GM20431 (cell line): Measurements from ENCODE around the gene PCDH9.

ENCODE experiments used
- in situ Hi-C: fragments of 300-500 bp; cut with MseI, MboI; formaldehyde crosslinking; loops from one replicate; pipeline ENCODE4 v1.15.0; 2020; ENCODE audit warnings: low sequenced_read_pairs; ENCODE audit not compliant: unreplicated experiment

The PCDH9 gene

DNA sequence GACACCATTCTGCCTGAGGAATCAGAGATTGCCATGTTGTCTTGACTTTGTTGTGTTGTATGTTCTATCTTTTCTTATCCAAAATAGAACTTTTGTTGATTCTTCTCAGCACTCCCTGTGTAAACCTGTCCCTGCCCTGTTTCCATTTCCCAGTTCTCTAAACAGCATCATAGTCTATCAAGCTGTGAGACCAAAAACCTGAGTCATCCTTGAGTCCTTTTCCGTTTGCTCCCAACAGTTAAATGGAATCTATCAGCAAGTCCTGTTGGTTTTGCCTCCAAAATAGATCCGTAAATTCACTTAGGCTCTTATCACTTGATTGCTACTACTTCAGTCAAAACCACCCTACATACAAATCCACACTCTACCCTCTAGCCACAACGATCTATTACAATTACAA is 667.1 kb downstream of the PCDH9 start:
- in situ Hi-C loops, result no loop called here

DNA sequence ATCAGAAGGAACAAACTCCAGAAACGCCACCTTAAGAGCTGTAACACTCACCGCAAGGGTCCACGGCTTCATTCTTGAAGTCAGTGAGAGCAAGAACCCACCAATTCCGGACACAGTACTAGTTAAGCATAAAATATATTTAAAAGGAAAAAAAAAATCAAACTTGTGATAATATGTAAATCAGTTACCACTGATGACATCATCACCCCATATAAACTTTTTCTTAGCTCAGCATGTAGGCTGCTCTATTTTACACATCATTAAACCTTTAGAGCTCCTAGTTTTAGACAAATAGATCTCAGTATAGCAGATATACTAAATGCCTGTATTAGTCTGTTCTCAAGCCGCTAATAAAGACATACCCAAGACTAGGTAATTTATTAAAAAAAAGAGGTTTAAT is 668.1 kb downstream of the PCDH9 start:
- in situ Hi-C loops, result no loop called here

DNA sequence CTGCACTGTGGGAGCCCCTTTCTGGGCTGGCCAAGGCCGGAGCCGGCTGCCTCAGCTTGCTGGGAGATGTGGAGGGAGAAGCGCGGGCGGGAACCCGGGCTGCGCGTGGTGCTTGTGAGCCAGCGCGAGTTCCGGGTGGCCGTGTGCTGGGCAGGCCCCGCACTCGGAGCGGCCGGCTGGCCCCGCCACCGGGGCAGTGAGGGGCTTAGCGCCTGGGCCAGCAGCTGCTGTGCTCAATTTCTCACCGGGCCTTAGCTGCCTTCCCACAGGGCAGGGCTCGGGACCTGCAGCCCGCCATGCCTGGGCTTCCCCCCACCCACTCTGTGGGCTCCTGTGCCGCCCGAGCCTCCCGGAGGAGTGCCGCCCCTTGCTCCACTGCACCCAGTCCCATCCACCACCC is 669.1 kb downstream of the PCDH9 start:
- in situ Hi-C loops, result no loop called here

DNA sequence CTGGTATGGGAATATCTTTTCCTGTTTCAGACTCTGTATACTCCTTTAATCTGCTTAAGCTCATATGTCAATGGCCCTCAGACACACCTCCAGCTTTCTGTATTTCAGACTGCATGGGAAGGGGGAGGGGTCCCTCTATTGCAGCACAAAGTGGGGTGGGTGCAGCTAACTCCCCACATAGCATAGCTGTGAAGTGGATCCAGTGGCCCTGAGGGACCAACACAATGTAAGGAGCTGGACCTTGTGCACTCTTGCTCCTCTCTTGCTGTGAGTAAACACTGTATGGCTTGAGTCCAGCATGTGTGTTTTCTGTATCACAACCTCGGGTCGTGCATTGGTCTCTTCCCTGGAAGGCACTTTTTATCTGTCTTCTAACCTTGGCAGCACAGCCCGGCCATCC is 669.9 kb downstream of the PCDH9 start:
- in situ Hi-C loops, result no loop called here

DNA sequence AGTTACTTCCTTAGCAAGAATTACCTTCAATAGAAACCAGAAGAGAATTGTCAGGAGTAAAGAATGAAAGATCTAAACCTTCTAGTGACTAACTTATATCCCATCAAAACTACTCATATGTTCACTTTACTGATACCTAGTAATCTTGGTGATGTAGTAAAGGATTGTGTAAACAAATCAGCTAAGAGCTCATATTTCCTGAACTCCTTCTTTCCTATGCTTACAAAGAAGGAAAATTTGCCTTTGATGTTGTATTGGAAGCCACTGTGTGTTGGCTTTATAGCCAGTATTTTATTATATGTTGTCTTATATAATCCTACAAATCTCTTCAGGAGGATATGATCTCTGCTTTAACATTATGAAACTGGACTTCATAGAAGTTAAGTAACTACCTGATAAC is 671.0 kb downstream of the PCDH9 start:
- in situ Hi-C loops, result no loop called here

DNA sequence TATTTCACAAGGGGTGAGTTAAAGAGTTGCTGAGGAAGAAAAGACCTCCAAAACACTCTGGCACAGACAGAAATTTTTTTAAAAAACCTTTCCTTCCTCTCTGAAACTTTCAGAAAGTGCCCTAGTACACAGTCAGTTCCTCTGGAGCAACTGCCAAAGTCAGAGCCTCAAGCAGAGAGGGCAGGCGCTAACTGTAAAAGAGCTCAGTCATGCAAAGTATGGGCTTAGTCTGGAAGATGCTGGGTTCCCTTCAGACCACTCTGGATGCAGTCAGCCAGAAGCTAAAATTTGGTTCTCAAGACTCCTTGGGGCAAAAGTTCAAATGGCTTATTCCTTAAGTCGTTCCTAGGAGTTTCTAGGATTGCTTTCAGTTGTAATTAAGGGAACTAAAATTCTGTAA is 671.6 kb downstream of the PCDH9 start:
- in situ Hi-C loops, result no loop called here

DNA sequence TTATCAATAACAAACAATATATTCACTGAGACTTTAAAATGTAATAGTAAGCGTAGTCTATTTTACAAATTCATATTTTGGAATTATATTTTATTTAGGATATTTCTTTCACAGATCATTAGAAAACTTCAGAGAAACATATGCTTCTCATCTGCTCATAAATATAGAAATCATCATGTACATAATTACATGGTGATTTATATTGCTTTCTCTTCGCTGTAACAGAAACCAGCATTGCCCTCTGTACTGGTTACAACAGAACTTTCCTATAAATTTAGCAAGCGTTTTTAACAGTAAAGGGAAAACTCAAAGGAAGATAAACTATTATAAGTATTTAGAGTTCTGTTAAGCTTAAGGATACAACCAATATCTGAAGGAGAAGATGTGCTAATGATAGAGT is 672.8 kb downstream of the PCDH9 start:
- in situ Hi-C loops, result no loop called here

DNA sequence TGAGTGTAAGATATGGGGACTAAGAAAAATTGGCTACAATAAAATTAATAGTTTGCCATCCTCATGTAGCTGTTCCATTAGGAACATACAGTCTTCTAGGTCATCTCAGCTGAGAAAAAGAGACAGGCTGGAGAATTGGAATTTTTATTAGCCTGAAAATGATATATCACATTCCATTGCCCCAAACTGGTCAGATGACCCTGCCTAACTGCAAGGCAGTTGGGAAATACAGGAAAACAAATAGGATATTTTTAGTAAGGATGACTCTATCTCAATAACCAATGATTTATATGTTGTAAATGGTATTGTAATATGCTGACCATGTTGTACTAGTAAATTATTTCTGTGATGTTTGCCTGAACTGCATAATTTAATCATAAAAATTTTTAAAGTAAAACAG is 673.8 kb downstream of the PCDH9 start:
- in situ Hi-C loops, result no loop called here

DNA sequence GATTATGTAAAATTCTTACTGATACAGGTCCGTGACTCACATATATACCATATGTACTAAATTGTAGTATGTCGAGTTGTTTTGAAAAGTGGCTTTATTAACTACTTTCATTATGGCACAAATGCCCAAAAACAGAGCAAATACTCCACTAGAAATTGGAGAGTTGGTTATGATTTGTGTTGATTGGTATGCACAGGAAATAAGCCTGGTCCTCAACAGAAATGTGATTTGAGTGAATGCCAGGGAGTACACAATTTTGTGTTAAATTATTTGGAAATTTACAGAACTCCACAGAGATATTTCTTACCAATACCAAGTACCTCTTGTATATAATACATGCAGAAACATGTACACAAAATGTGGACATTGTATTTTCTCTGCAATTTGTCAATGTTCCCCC is 676.7 kb downstream of the PCDH9 start:
- in situ Hi-C loops, result no loop called here

DNA sequence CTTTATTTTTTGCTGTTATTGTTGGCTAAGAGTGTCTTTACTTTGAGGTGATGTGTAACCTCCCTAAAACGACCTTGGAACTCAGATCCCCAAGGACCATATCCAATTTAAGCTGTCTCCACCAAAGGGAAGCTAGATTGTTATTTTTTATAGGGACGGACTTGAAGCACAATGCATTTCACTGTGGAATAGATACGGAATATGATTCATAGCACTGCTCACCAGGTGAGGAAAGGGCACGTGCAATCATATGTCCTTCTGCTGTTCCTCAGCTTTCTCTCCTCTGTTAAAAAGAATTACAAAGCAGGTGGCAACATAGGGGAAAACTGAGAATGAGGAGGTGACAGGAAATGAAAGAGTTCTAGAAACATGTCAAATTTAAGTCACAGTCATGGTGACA is 679.0 kb downstream of the PCDH9 start:
- in situ Hi-C loops, result no loop called here

DNA sequence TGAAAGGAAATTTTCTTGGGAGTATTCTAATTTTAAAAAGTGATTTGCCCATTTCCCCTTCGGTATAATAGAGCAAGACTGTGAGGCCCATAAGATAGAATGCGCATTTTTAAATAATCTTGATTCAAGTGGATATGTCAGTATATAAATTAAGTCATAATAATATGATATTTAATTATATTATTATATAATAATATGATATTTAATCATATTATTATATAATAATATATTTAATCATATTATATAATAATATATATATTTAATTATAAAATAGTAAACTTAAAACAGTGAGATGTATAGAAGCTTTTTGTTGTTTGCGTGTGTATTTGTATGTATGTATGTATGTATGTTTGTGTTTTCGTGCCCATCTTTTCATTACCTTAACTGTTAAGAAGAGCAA is 682.5 kb downstream of the PCDH9 start:
- in situ Hi-C loops, result no loop called here

DNA sequence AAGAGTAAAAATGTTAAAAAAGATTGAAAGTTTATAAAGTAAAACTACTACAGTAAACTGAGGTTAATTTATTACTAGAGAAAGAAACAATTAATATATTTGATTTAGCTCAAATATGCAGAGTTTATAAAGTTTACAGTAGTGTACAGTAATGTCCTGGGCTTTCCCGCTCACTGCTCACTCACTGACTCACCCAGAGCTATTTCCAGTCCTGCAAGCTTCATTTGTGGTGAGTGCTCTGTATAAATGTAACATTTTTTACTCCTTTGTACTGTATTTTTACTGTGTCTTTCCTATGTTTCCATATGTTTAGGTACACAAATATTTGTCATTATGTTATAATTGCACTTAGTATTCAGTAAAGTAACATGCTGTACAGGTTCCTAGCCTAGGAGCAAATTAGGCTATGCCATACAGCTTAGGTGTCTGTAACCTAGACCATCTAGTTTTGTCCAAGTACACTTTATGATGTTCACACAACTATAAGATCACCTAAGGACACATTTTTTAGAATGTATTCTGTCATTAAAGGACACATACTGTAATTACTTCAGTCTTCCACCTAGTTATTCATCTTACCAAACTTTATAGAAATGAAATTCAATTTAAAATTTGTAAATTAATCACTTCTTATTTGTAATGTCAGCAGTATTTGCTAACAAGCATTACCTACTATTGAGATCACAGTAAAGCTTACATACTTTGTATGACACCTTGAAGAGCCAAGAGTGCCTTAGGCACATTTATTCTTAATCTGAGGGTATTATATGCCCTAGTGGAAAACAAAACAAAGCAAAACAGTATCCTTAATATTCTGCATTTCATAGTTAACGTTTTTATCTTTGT is 683.4 kb downstream of the PCDH9 start:
- in situ Hi-C loops, result no loop called here

DNA sequence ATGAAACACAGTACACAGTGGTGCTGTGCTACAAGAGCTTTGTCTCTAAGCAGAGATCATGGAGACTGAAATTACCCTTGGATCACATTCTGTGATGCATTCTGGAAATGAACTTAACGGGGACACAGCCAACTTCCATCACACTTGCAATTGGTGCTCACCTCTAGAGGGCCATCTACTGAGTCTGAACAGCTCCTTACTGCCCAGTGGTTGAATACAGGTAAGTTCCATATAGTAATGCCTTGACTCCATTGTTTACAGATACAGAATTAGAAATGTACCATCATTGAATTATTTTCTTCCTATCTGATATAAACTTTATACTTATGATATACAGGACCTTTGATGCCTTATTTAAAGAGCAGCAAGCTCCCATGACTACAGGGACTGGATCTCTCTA is 686.4 kb downstream of the PCDH9 start:
- in situ Hi-C loops, result no loop called here

DNA sequence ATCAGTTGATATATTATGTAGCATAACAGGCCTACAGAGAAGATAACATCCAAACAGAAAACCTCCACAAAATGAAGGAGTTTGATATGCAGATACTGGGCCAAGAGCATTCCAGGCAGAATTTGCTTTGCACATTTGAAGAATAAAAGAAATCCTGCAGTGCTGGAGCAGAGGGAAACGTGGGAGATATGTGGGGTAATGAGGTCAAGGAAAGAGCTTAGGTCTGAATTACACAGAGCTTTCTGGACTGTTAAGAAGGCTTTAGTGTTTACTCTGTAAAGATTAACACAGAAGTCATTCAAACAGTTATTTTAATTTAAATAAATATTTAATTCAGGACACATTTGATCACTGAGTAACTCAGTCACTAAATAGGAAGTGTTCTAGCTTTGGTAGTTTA is 692.7 kb downstream of the PCDH9 start:
- in situ Hi-C loops, result no loop called here

DNA sequence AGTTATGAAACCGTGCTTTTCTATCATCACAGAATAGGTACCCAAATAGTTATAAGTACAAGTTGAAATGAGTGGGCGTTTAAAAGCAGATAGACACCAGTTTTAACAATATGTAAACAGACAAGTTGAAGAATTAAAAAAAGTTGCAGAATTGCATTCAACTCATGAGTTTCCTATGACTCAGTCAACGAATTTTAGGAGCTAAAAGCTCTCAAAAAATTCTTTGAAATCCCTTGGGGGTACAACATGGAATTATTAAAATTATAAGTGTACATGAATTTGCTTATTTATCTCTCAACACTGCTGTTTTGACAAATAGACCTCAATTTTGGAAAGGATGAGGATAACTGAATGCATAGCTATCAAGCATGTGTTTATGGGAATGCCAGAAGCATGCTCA is 693.4 kb downstream of the PCDH9 start:
- in situ Hi-C loops, result no loop called here

DNA sequence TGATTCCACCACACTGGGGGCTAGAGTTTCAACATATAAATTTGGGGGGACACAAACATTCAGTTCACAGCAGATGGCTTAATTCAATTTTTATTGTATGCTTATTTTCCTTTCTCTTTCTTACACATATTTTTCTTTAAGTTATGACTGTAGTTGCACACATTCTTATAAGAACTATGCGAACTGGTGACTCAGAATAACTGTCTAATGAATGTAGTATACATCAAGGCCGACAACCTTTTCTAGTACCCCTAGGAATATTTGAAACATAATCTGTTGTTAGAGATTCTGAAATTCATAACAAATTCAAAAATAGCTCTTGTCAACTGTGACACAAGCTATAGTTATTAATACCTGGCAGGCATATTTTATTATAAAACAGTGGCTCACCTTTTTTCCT is 695.6 kb downstream of the PCDH9 start:
- in situ Hi-C loops, result no loop called here

DNA sequence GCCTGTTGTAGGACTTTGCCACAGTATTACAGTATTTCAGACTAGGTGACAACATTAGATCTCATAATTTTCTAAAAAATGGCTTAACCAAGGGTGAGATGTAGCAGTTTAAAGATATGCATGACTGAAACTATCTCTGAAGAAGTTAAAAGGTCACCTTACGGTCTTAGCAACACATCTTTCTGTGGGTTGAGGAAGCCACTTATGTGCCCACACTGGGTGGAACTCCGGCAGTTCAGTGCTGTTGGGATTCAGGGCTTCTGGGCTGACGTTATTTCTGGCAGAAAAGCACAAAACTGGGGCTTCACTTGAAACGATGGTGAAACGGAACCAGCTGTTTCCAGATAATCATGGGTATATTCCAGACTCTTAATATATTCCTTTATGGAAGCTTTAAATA is 697.3 kb downstream of the PCDH9 start:
- in situ Hi-C loops, result no loop called here

DNA sequence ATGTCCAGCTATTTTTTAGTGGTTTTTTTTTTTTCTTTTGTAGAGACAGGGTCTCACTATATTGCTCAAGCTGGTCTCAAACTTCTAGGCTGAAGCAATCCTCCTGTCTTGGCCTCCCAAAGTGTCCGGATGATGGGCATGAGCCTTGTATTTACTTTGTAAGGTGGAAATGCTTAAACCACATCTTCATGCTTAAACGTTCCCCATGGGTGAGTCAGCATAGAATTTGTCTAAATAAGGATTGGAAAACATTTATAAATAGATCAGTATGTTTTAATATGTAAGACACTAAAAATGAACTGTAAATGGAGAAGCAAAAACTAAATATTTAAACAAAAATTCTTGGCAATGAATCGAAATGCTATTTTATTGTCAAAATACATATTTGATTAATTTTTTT is 698.0 kb downstream of the PCDH9 start:
- in situ Hi-C loops, result no loop called here

DNA sequence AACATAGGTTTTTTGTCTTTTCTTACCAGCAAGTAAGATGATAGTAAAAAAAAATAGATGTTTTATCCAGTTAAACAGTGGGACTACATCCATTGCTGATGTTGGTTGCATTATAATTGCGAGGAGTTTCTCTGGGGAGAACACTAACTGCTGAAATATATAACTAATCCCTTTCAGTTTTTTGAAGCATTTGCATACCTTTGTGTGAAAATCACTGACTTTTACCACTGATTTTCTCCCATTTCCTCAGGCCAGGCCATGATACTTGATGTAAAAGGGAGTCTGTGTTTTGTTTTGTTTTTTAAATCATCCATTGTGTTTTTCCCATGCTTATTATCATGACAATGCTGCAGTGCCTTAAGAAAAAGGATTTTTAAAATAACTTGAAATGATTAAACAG is 699.5 kb downstream of the PCDH9 start:
- in situ Hi-C loops, result no loop called here

DNA sequence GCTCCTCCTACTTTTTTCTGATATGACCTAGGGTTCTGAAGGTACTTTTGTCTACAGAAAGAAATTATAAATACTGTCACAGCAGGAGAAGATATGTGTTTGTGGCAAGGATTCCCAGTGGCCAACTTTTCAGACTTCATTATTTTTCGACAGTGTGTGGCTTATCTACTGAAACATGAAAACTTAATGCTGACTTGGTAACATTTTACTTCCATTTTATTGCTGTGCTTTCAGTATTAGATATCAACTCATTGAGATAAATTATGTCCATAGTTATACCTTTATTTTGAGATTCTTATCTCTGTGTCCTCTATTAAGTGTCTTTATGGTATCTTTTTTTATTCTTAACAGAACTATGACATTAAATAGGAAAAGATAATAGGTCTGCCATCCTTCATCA is 700.0 kb downstream of the PCDH9 start:
- in situ Hi-C loops, result no loop called here

DNA sequence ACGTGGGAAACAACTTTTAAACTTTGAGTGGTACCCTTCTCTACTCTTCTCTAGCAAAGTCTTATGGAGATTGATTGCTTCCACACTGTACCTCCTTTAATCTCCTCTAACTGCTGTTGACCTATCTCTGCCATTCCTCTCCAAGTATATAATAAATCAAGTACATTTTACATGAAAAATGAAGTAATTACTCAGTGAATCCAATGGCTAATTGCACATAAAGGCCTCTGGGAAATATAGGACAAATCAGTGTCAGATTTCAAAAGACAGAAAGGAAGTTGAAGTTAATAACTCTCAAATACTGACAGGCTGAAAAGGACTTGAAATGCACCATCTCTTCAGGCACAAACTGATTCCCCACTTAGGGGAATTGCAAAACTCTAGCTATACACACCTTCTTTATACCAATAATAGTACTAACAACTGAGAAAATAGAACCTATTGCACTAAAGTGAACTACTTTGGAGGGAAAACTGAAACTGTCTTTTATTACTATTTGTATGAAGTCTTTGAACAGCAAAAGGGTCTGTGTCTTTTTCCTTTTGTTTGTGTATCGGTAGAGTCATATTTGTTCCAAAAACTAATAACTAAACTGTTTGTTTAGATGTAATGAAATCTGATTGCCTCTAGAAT is 701.1 kb downstream of the PCDH9 start:
- in situ Hi-C loops, result no loop called here

DNA sequence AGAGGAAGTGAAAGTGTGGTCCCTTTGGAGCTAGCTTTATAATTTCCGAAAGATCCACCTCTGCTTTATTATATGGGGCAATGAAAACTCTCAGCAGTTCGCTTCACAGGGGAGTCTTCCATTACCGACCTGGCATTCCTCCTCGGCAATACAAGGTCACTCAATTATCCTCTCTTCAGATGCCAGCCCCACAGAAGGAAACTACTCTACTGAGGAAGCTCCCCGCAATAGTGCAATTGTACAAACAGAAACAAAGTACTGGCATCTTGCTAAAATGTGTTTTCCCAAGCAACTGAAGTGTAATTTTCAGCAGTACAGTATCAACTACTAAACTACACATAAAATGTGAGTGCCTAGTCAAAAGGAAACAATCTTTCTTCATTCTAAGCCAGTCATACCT is 702.0 kb downstream of the PCDH9 start:
- in situ Hi-C loops, result no loop called here
